GM21717 (cell line): ENCODE measurements around the gene MIDN.
"Not testable (repeated sequence)": the region's sequence is repeated elsewhere in the genome, so short reads cannot be mapped to it uniquely, and the experiment has no call there.

Source experiments
- ATAC-seq: cut with Tn5 transposase; IDR thresholded peaks from one replicate; pipeline ENCODE4 v1.9.1; 2021; ENCODE audit warnings: mild to moderate bottlenecking, moderate library complexity; ENCODE audit not compliant: unreplicated experiment

Gene MIDN

GRCh38 chr19:1291761-1292418 is 43.5 kb downstream of the MIDN start:
- no peak for ATAC-seq

- no peak for ATAC-seq
Observed at GRCh38 chr19:1292419-1293151, 44.2 kb downstream of the MIDN start.

GRCh38 chr19:1293782-1294604 is 45.6 kb downstream of the MIDN start:
- ATAC-seq = no peak

GRCh38 chr19:1294688-1295087 is 46.3 kb downstream of the MIDN start:
- ATAC-seq = no peak

GRCh38 chr19:1295169-1296012 is 47.0 kb downstream of the MIDN start:
- no peak for ATAC-seq

GRCh38 chr19:1296078-1296477 is 47.7 kb downstream of the MIDN start:
- ATAC-seq = no peak

- no peak for ATAC-seq
Observed at GRCh38 chr19:1296575-1297271, 48.3 kb downstream of the MIDN start.

- ATAC-seq = no peak
Observed at GRCh38 chr19:1298235-1298634, 49.9 kb downstream of the MIDN start.

- no peak for ATAC-seq
Observed at GRCh38 chr19:1299801-1300200, 51.4 kb downstream of the MIDN start.

- no peak for ATAC-seq
Observed at GRCh38 chr19:1300744-1301490, 52.5 kb downstream of the MIDN start.

GRCh38 chr19:1302533-1303239 is 54.3 kb downstream of the MIDN start:
- no peak for ATAC-seq

- no peak for ATAC-seq
Observed at GRCh38 chr19:1304197-1304924, 56.0 kb downstream of the MIDN start.

- ATAC-seq = not testable (repeated sequence)
Observed at GRCh38 chr19:1305354-1305753, 57.0 kb downstream of the MIDN start.

GRCh38 chr19:1307320-1307719 is 58.9 kb downstream of the MIDN start:
- ATAC-seq = no peak

- ATAC-seq = no peak
Observed at GRCh38 chr19:1307755-1308303, 59.4 kb downstream of the MIDN start.

- ATAC-seq = no peak
Observed at GRCh38 chr19:1308718-1309117, 60.3 kb downstream of the MIDN start.
